PFSK-1 (cell line): ENCODE measurements around the gene ABR.

Experiments
- FOXP2 ChIP-seq: optimal IDR thresholded peaks from 2 replicates; pipeline ENCODE3; 2011; ENCODE audit warnings: borderline replicate concordance, control low read depth, inconsistent platforms; ENCODE audit not compliant: insufficient read depth; ENCODE audit errors: extremely low read length, extremely low read depth
- POLR2AphosphoS5 ChIP-seq: IDR thresholded peaks from 2 replicates; pipeline ENCODE4 v1.6.1; 2012; ENCODE audit warnings: low read depth, mild to moderate bottlenecking, control low read depth, low read length, moderate library complexity
- REST ChIP-seq, 2 experiments: IDR thresholded peaks; 2 replicates each; pipeline versions ENCODE4 v1.6.1 to v1.8.0; 2011 to 2012; ENCODE audit warnings: low read depth in 2 of 2, low read length in 2 of 2, control low read depth in 1 of 2, inconsistent platforms in 1 of 2, mild to moderate bottlenecking in 1 of 2, moderate library complexity in 1 of 2; ENCODE audit not compliant: insufficient read depth in 1 of 2
- SIN3A ChIP-seq: IDR thresholded peaks from 2 replicates; pipeline ENCODE4 v1.6.1; 2012; ENCODE audit warnings: mild to moderate bottlenecking, low read length, moderate library complexity, borderline replicate concordance; ENCODE audit not compliant: insufficient read depth
- TAF1 ChIP-seq: IDR thresholded peaks from 2 replicates; pipeline ENCODE4 v1.6.1; 2012; ENCODE audit warnings: low read length, control low read depth, borderline replicate concordance; ENCODE audit not compliant: insufficient read depth

The ABR gene

GRCh38 chr17:1177016-1177700, 2.6 kb downstream of the ABR start:
- TF ChIP-seq REST (IDR thresholded peaks at IDR 0.05; ENCODE audit: insufficient read depth in 1 of 2, low read depth in 2 of 2, low read length in 2 of 2): no peak
- TF ChIP-seq FOXP2: no peak
- no peak for TF ChIP-seq TAF1

GRCh38 chr17:1174263-1174880, 5.4 kb downstream of the ABR start:
- no peak for TF ChIP-seq REST (IDR thresholded peaks at IDR 0.05; ENCODE audit: insufficient read depth in 1 of 2, low read depth in 2 of 2, low read length in 2 of 2)
- TF ChIP-seq SIN3A: no peak
- TF ChIP-seq POLR2AphosphoS5: no peak
- no peak for TF ChIP-seq FOXP2
- no peak for TF ChIP-seq TAF1

DNA sequence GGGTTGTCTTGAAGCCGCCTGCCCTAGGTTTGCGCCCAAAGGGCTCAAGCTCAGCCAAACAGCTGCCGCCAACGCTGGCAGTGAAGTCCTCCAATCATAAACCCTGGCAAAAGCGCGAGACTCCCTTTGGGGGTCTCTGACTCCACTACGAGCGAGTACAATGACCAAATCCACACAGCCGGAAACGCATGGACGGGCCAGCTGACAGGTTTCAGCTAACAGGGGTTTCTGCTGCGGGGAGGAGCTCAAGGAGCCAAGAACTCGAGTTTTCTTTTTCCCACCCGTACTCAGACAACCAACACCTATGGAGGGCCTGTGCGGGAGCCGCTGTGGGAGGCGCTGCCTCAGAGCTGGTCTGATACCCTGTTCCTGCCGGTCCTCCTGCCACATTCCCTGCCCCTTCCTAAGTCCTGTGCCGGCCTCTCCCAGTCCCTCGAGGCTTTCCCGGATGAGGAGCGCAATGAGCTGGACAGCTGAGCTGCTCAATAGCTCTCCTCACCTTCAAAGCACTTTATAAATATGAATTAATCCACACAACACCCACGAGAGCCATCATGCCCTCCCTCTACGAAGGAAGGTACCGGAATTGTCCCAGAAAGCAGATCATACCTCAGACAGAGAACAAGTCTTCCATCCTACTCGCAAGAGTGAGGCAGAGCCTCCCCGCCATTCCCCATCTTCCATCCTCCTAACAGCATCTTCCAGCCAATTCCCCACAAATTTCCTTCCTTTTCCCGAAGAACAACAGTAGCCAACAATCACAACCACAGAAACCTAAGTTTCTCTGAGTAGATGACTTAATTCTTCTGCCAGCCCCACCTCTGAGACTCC, 6.1 kb downstream of the ABR start:
- no peak for TF ChIP-seq SIN3A
- no peak for TF ChIP-seq REST (IDR thresholded peaks at IDR 0.05; ENCODE audit: insufficient read depth in 1 of 2, low read depth in 2 of 2, low read length in 2 of 2)
- no peak for TF ChIP-seq POLR2AphosphoS5
- TF ChIP-seq FOXP2: no peak
- no peak for TF ChIP-seq TAF1

GRCh38 chr17:1171953-1172352, 7.8 kb downstream of the ABR start:
- TF ChIP-seq SIN3A: no peak
- TF ChIP-seq REST (IDR thresholded peaks at IDR 0.05; ENCODE audit: insufficient read depth in 1 of 2, low read depth in 2 of 2, low read length in 2 of 2): no peak
- TF ChIP-seq POLR2AphosphoS5: no peak
- no peak for TF ChIP-seq FOXP2
- no peak for TF ChIP-seq TAF1
